B cell (primary cell): ENCODE data around the gene RPS23.
"Not testable (repeated sequence)": the region's sequence is repeated elsewhere in the genome, so short reads cannot be mapped to it uniquely, and the experiment has no call there.

ENCODE experiments used
- EZH2 ChIP-seq: IDR thresholded peaks from 2 replicates; pipeline ENCODE4 v1.6.1; 2012; ENCODE audit warnings: borderline replicate concordance, low read depth, mild to moderate bottlenecking, moderate library complexity, low read length; ENCODE audit not compliant: insufficient read depth, poor library complexity, severe bottlenecking
- TF ChIP-seq, protein P1 (sequence below): fragments of 200-600 bp; IDR thresholded peaks from one replicate; pipeline ENCODE4 v1.8.0; 2022; ENCODE audit warnings: antibody characterized with exemption, mild to moderate bottlenecking

DNA sequence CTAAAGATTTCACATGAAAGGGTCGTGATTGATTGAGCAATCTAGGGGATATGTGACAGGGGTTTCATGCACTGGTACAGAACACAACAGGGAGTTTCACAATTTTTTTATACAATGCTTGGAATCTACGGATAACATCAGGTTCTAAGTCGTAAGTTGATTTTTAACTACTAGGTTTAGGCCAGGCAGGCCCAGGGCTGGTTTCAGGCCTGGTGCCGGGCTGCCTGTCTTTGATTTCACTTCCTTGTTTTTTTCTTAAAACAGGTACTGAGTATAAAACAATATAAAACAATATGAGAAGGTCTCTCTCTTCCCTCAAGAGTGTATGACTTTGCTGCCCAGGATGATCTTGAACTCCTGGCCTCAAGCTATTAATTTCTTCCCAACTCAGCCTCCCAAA is 4.7 kb downstream of the RPS23 start:
- TF ChIP-seq, protein P1, sequence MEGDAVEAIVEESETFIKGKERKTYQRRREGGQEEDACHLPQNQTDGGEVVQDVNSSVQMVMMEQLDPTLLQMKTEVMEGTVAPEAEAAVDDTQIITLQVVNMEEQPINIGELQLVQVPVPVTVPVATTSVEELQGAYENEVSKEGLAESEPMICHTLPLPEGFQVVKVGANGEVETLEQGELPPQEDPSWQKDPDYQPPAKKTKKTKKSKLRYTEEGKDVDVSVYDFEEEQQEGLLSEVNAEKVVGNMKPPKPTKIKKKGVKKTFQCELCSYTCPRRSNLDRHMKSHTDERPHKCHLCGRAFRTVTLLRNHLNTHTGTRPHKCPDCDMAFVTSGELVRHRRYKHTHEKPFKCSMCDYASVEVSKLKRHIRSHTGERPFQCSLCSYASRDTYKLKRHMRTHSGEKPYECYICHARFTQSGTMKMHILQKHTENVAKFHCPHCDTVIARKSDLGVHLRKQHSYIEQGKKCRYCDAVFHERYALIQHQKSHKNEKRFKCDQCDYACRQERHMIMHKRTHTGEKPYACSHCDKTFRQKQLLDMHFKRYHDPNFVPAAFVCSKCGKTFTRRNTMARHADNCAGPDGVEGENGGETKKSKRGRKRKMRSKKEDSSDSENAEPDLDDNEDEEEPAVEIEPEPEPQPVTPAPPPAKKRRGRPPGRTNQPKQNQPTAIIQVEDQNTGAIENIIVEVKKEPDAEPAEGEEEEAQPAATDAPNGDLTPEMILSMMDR = not testable (repeated sequence)
- not testable (repeated sequence) for TF ChIP-seq EZH2
